ENCODE results near the gene ATG12. TPM values are rescaled to one million over a fixed set of nuclear protein-coding genes. Genes with fewer than 3 reads are reported as not detected.

ATG12 gene
- total RNA-seq, 4 donors from 2014 or later = 22.8 to 52.5 (median 24.7) TPM

GRCh38 chr5:115857626-115858349, 16.4 kb upstream of the ATG12 start:
- no peaks in the 10 kb centered on the region for H3K27me3 ChIP-seq
- no peak overlapping the region for H3K4me3 ChIP-seq
- H3K4me1 ChIP-seq = peaks cover 30% of the 10 kb centered on the region
- 30% methylated on average over 2 of the region's 2 CpGs for WGBS
- no peaks in the 10 kb centered on the region for H3K36me3 ChIP-seq
- TF ChIP-seq POLR2AphosphoS5 (IDR thresholded peaks at IDR 0.05) (no peak), EP300 (IDR thresholded peaks at IDR 0.05) (no peak), CTCF (IDR thresholded peaks at IDR 0.05) (no peak), POLR2A (IDR thresholded peaks at IDR 0.05) (no peak)
- DNase-seq (ENCODE audit: low spot score in 2 of 2) = no peak
- H3K27ac ChIP-seq = no peak overlapping the region
- H3K9me3 ChIP-seq = no peaks in the 10 kb centered on the region

- no peak for TF ChIP-seq POLR2AphosphoS5 (IDR thresholded peaks at IDR 0.05)
- no peak for TF ChIP-seq CTCF (IDR thresholded peaks at IDR 0.05)
- TF ChIP-seq EP300 (IDR thresholded peaks at IDR 0.05) = no peak
- TF ChIP-seq POLR2A (IDR thresholded peaks at IDR 0.05) = no peak
- no peaks in the 10 kb centered on the region for H3K36me3 ChIP-seq
- no peak for DNase-seq (ENCODE audit: low spot score in 2 of 2)
- no peaks in the 10 kb centered on the region for H3K9me3 ChIP-seq
- no peak overlapping the region for H3K4me3 ChIP-seq
- H3K4me1 ChIP-seq = peaks cover 30% of the 10 kb centered on the region
- no peak overlapping the region for H3K27ac ChIP-seq
- WGBS = 48% methylated on average over 1 of the region's 1 CpG
- H3K27me3 ChIP-seq = no peaks in the 10 kb centered on the region
Measured at GRCh38 chr5:115857057-115857479, 15.7 kb upstream of the ATG12 start.

GRCh38 chr5:115855959-115856358, 14.6 kb upstream of the ATG12 start:
- H3K4me3 ChIP-seq = no peak overlapping the region
- H3K27ac ChIP-seq = no peak overlapping the region
- WGBS = 44% methylated on average over 1 of the region's 1 CpG
- TF ChIP-seq POLR2A (IDR thresholded peaks at IDR 0.05) (no peak), EP300 (IDR thresholded peaks at IDR 0.05) (no peak), CTCF (IDR thresholded peaks at IDR 0.05) (no peak), POLR2AphosphoS5 (IDR thresholded peaks at IDR 0.05) (no peak)
- H3K36me3 ChIP-seq = no peaks in the 10 kb centered on the region
- H3K4me1 ChIP-seq = peaks cover 35% of the 10 kb centered on the region
- no peak for DNase-seq (ENCODE audit: low spot score in 2 of 2)
- no peaks in the 10 kb centered on the region for H3K27me3 ChIP-seq
- no peaks in the 10 kb centered on the region for H3K9me3 ChIP-seq

DNA sequence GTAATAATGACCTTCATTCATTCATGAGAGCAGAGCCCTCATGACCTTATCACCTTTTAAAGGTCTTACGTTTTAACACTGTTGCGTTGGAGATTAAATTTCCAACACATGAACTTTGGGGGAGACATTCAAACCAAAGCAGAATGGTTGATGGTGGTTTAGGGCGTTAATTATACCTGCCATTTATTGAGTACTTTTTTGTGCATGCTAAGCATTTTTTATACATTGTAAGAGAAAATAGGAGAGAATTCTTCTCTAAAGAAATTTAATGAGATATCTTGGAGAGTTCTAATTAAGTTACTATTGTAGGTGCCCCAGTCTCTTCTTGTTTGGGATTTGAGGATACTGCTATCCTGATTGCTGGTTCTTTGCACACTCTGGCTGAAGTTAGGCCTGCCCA, 12.8 kb upstream of the ATG12 start:
- Histone ChIP-seq H3K27me3 (no peaks in the 10 kb centered on the region), H3K9me3 (no peaks in the 10 kb centered on the region), H3K4me3 (no peak overlapping the region), H3K4me1 (peaks cover 37% of the 10 kb centered on the region), H3K36me3 (no peaks in the 10 kb centered on the region), H3K27ac (no peak overlapping the region)
- WGBS = 99% methylated on average over 3 of the region's 3 CpGs
- TF ChIP-seq CTCF (IDR thresholded peaks at IDR 0.05) = no peak
- no peak for TF ChIP-seq EP300 (IDR thresholded peaks at IDR 0.05)
- no peak for TF ChIP-seq POLR2A (IDR thresholded peaks at IDR 0.05)
- no peak for TF ChIP-seq POLR2AphosphoS5 (IDR thresholded peaks at IDR 0.05)
- DNase-seq (ENCODE audit: low spot score in 2 of 2) = no peak

DNA sequence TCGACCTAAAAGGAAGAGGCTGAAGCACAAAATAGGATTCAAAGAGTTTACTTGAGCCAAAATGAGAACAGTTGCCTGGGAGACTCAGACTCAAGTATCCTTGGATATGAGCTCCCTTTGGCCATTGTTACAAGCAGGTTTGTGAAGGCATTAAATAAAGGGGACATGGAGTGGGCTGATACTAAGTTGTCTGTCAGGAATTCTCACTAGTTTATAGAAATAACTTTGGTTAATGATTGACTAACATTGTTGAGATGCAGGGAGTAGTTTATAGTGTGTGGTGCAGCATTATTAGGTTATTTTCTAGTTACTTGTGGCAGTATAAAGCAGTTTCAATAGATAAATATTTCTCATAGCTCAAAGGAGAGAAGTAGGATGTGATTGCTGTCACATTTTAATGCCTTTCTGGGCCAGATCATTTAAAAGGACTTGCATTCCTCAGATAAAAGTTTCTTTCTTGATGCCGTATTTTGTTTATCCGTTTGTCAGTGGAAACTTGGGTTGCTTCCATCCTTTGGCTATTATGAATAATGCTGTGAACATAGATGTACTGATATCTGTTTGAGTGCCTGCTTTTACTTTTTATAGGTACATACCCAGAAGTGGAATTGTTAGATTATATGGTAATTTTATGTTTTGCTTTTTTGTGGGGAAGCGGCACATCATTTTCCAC, 9.5 kb upstream of the ATG12 start:
- TF ChIP-seq POLR2A (IDR thresholded peaks at IDR 0.05) (no peak), EP300 (IDR thresholded peaks at IDR 0.05) (no peak)
- WGBS = 47% methylated on average over 4 of the region's 4 CpGs
- H3K4me1 ChIP-seq = peaks cover 26% of the 10 kb centered on the region
- no peak for DNase-seq (ENCODE audit: low spot score in 2 of 2)
- H3K36me3 ChIP-seq = no peaks in the 10 kb centered on the region
- no peak overlapping the region for H3K4me3 ChIP-seq
- H3K27ac ChIP-seq = no peak overlapping the region
- H3K9me3 ChIP-seq = no peaks in the 10 kb centered on the region
- H3K27me3 ChIP-seq = no peaks in the 10 kb centered on the region
